ENCODE measurements around the gene XRCC5. TPM values are rescaled to one million over a fixed set of nuclear protein-coding genes. Genes with fewer than 3 reads are reported as not detected.

Gene XRCC5
- total and polyA plus RNA-seq, 10 of the 15 experiments (the other 5 are each of a cell fraction or from before 2014, with no cell fraction given), result 259 to 815 (median 530) TPM

GRCh38 chr2:216205486-216205885, 96.3 kb downstream of the XRCC5 start (continued):
- TF ChIP-seq CUX1 (IDR thresholded peaks at IDR 0.05; ENCODE audit: insufficient replicate concordance, low read depth, low read length) (no peak), SMAD5 (IDR thresholded peaks at IDR 0.05; ENCODE audit: low read depth) (no peak), FOXM1 (IDR thresholded peaks at IDR 0.05; ENCODE audit: low read depth, low read length) (no peak), RCOR1 (conservative IDR thresholded peaks at IDR 0.05; ENCODE audit: low read depth, low read length) (no peak), RAD21 (IDR thresholded peaks at IDR 0.05; ENCODE audit: insufficient read depth, low read depth, low read length) (no peak), ATF2 (IDR thresholded peaks at IDR 0.05; ENCODE audit: low read length) (no peak), RUNX3 (IDR thresholded peaks at IDR 0.05; ENCODE audit: low read length) (peak; percentile 18; the same call in 1 of the 2 replicates), FOS (IDR thresholded peaks at IDR 0.05; ENCODE audit: borderline replicate concordance, extremely low read depth, insufficient read length) (no peak)

Data from GM12878 (cell line).